Liver (tissue), 3 donors: ENCODE results near the gene DOCK8.

ENCODE experiments used
- CTCF ChIP-seq: fragments of 150-350 bp; IDR thresholded peaks from 2 replicates; pipeline ENCODE4 v1.5.1; 2017; ENCODE audit warnings: improper control_type of control experiment, low read depth, low read length; ENCODE audit not compliant: missing input control
- FOXA1 ChIP-seq: IDR thresholded peaks from 2 replicates; pipeline ENCODE4 v1.6.1; 2016; ENCODE audit warnings: antibody characterized with exemption
- HNF4A ChIP-seq, 2 donors: conservative IDR thresholded peaks; 2 replicates each; pipeline ENCODE4 v1.6.1; 2016; ENCODE audit warnings: antibody characterized with exemption in 2 of 2, mild to moderate bottlenecking in 2 of 2
- JUND ChIP-seq, 2 donors: IDR thresholded peaks; 2 replicates each; pipeline ENCODE4 v1.6.1; 2016; ENCODE audit warnings: antibody characterized with exemption in 2 of 2
- MAX ChIP-seq: IDR thresholded peaks from 2 replicates; pipeline ENCODE4 v1.6.1; 2016; ENCODE audit warnings: antibody characterized with exemption
- RAD21 ChIP-seq, 2 donors: IDR thresholded peaks; 2 replicates each; pipeline ENCODE4 v1.6.1; 2016; ENCODE audit warnings: antibody characterized with exemption in 2 of 2, mild to moderate bottlenecking in 2 of 2
- REST ChIP-seq: IDR thresholded peaks from 2 replicates; pipeline ENCODE4 v1.6.1; 2016; ENCODE audit warnings: antibody characterized with exemption, mild to moderate bottlenecking
- SP1 ChIP-seq: IDR thresholded peaks from 2 replicates; pipeline ENCODE4 v1.6.1; 2018; ENCODE audit warnings: antibody characterized with exemption, mild to moderate bottlenecking
- donor health status: healthy.
- donor health status: healthy.

- TF ChIP-seq CTCF = no peak
- no peak for TF ChIP-seq FOXA1
- TF ChIP-seq HNF4A (conservative IDR thresholded peaks at IDR 0.05) = no peak
- no peak for TF ChIP-seq SP1
- no peak for TF ChIP-seq JUND (IDR thresholded peaks at IDR 0.05)
- TF ChIP-seq MAX = no peak
- TF ChIP-seq RAD21 (IDR thresholded peaks at IDR 0.05) = no peak
- TF ChIP-seq REST = no peak
These were observed 22.6 kb downstream of the DOCK8 start for GRCh38 chr9:237141-237857.
